ENCODE measurements around the gene HIF3A.
"Not testable (repeated sequence)": the region's sequence is repeated elsewhere in the genome, so short reads cannot be mapped to it uniquely, and the experiment has no call there.

The HIF3A gene

DNA sequence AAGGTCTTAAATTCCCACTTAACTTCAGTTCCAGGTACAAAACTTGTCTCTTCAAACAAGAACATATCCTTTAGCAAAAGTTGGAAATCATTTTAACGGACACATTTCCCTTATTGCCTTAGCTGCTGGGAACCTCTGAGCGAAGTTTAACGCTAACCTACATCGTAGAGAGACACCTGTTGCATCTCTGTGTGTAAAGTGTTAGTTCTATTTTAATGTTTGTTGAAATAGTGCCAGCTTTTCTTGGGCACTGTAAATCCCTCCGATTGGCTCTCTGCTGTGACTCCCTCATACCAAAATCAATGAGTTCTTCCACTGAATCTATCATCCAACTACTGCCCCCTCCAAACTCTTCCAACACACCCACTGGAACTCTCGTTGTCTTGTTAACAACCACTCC, 2.3 kb upstream of the HIF3A start:
- FAIRE-seq: no peak

DNA sequence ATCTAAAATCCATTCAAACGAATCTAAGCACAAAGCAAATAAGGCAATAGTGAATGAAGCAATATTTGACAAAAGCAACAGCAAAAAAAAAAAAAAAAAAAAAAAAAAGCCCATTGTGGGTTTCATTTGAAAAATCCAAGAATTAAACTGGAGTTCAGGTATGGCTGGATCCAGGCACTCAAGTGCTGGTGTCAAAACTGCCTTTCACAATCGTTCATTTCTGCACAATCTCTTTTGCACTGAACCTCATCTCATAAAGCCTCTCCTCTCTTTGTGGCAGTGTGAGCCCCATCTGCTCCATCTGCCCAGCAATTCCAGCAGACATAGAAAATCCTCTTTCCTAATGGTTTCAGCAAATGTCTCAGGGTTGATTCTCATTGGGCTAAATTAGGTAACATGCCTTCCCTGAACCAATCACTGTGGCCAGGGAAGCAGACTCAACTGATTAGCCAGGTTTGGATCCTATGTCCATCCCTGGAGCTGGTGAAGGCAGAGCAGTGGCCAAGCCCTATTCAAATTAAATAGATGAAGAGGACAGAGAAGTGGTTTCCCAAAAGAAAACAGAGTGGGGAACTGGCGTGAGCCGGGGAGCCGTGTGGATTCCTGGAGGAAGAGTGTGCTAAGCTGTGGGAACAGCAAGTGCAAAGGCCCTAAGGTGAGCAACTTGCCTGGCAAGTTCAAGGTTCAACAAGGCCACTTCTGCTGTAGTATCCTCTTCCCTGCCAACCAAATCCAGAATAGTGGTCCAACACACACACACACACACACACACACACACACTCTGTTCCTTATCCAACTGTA, 1.2 kb upstream of the HIF3A start:
- no peak for FAIRE-seq

DNA sequence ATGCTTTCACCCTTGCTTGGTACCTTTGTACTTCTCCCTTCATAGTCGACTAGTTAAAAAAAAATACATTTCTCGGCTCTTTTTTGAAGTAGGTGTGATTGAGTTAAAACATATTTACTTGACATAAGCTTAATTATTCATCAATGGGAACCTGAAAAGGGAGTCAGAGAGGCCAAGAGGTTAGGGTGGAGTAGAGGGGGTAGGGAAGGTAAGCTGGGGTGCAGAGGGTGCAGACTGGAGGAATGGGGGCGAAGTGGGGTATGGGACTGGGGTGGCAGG, 701 bp upstream of the HIF3A start:
- no peak for FAIRE-seq

DNA sequence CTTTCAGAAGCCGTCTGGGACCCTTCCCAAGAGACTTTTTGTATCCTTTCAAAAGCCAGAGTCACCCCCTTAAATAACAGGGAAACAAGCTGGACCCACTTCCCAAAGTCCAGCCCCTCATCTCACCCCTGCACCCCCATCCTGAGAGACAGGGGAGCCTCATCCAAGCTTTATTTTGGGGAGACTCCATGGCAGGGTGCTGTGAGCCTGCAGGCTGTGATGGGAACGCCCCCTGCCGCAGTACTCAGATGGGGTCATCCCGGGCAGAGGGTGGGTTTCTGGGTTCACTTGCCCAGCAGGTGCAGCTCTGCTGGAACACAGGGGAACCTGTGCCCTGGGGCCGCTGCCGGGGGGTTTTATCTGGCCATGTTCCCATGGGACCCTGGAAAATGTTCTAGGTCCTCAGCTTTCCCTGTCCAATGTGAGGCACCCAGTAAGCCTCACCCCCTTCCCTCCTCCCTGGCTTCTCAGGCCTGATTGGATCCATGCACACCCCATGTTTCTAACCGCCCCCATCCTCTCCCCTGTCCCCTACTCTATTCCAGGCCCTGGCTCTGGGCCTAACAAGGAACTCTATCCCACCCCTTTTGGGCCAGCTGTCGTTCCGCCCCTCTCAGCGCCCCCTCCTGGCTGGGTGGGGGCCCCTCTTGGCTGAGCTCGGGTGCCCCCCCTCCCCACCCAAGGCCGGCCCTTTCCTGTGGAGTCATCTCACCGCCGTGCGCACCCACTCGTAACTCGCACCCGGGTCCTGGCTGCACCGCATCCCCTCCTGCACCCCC, 1.0 kb downstream of the HIF3A start:
- no peak for FAIRE-seq

GRCh38 chr19:46298479-46299003, 1.7 kb downstream of the HIF3A start:
- FAIRE-seq: no peak

GRCh38 chr19:46299004-46299509, 2.2 kb downstream of the HIF3A start:
- FAIRE-seq: peak; percentile 60

- FAIRE-seq: no peak
Observed at GRCh38 chr19:46299695-46300094, 2.9 kb downstream of the HIF3A start.

DNA sequence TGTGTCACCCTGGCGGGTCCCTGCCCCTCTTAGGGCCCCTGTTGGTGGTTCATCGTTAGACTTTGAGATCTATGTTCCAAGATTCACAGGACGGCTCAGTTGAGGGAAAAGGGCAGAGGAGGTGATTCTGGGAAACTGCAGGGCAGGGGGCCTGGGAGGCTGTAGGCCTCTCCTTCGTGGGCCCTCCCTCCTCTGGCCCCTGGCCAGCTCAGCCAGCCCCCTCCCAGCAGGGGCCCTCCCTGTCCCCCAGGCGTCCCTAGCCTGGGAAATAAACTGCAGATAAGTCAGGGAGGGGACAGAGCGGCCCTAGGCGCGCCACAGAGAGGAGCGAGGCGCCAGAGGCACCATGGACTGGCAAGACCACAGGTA, 6.5 kb downstream of the HIF3A start:
- no peak for FAIRE-seq

DNA sequence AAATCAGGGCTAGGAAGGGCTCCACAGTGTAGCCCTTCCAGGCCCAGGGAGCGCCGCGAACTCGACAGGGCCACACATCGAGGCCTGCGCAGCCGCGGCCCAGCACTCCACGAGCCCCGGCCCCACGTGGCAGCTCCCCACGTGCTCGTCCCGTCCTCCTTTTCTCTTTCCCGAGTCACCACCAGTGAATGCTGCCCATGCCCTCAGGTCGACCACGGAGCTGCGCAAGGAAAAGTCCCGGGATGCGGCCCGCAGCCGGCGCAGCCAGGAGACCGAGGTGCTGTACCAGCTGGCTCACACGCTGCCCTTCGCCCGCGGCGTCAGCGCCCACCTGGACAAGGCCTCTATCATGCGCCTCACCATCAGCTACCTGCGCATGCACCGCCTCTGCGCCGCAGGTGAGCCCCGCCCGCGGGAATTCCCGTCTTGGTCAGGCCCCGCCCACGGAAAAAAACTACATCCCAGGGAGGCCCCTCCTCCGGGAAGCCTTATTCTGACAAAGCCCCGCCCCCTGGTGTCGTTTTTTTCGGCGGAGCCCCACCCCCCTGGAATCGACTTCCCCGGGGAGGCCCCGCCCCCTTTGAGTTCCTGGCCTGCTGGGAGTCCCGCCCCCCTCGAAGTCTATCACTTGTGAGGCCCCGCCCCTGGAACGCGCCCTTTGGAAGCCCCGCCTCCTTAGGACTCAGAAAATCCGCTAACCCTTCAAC, 7.0 kb downstream of the HIF3A start:
- FAIRE-seq: no peak

DNA sequence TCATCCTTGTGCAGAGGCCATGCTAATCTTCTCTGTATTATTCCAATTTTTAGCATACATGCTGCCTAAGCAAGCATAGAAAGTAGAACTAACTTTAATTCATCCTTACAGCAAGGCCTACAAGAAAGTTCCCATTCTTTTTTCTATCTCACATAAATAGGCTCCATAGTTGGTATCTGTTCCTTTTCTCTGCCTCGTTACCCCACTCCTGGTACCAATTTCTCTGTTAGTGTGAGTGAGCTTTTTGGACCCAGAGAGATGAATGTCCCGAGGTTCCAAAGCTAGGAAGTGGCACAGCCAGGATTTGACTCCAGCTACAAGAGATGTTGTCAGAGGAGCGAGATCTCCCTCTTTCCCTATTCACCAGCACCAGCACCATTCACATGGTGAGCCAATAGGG, 9.7 kb downstream of the HIF3A start:
- no peak for FAIRE-seq

DNA sequence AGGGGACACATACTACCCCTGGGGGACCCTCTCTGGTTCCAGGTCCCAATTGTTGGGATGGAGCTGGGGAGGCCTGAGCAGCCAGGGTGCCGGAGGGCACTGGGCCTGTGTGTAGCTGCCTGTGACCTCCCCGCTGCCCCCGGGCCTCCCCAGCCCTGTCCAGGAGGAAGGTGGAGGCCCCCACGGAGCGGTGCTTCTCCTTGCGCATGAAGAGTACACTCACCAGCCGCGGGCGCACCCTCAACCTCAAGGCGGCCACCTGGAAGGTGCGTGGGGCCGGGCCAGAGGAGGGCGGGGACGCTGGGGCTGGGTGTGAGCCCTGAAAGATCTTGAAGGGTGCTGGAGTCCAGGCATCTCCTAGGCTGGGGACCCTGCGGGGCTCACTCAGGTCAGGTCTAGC, 11.7 kb downstream of the HIF3A start:
- FAIRE-seq: no peak

- FAIRE-seq: no peak
Observed at GRCh38 chr19:46309056-46309455, 12.2 kb downstream of the HIF3A start.

DNA sequence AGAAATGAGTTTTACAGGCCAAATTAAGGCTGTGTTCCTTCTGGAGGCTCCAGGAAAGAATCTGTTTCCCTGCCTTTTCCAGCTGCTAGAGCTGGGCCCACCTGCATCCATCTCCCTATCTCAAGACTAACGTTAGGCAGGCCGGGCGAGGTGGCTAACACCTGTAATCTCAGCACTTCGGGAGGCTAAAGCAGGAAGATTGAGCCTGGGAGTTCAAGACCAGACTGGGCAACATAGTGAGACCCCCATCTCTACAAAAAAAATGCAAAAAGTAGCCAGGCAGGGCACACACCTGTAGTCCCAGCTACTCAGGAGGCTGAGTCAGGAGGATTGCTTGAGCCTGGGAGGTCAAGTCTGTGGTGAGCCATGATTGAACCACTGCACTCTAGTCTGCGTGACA, 14.6 kb downstream of the HIF3A start:
- FAIRE-seq: no peak

- peak; percentile 93 for FAIRE-seq
Observed at GRCh38 chr19:46313540-46314469, 17.0 kb downstream of the HIF3A start.

GRCh38 chr19:46317339-46317738, 20.5 kb downstream of the HIF3A start:
- no peak for FAIRE-seq

DNA sequence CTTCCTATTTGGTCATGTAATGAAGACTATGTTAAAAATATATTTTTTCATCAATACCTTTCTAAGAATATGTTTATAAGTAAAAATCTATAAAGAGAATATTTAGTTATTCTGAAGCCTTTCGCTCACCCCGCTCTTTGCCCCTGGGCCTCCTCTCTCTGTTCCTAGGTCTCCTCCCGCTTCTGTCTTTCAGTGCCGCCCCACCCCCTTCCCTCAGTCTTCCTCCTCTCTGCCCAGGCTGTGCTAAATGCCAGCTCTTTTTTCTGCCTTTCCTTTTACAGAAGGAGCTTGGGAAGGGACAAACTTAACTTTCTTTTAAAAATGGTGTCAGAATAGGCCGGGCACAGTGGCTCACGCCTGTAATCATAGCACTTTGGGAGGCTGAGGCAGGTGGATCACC, 22.8 kb downstream of the HIF3A start:
- FAIRE-seq: no peak

GRCh38 chr19:46320559-46320958, 23.7 kb downstream of the HIF3A start:
- FAIRE-seq: no peak

- FAIRE-seq: no peak
Observed at GRCh38 chr19:46321653-46322052, 24.8 kb downstream of the HIF3A start.

DNA sequence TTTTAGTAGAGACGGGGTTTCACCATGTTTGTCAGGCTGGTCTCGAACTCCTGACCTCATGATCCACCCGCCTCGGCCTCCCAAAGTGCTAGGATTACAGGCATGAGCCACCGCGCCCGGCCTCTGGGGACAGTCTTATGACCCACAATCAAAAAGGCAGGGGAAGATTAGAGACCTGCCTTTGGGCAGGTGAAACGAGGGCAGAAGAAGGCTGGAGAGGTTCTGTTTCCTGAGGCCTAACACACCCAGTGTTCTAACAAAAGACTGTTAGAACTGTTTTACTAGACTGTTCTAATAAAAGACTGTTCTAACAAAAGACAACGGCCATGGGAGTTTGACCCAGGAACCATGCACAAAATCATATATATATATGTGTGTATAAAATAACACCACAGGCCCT, 26.4 kb downstream of the HIF3A start:
- FAIRE-seq: not testable (repeated sequence)

DNA sequence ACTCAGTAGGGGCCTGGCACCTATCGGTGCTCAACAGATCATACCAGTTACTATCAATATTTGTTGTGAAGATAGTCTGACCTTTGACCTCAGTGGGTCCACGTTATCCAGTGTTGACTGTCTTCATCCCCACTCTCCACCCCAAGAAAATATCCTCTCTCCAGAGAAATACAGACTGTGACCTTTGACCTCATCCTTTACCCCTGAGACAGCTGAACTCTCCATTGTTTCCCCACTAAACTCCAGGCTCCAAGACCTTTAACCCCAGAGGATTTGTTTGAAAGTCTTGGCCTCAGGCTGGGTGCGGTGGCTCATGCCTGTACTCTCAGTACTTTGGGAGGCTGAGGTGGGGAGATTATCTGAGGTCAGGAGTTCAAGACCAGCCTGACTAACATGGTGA, 27.4 kb downstream of the HIF3A start:
- FAIRE-seq: no peak

DNA sequence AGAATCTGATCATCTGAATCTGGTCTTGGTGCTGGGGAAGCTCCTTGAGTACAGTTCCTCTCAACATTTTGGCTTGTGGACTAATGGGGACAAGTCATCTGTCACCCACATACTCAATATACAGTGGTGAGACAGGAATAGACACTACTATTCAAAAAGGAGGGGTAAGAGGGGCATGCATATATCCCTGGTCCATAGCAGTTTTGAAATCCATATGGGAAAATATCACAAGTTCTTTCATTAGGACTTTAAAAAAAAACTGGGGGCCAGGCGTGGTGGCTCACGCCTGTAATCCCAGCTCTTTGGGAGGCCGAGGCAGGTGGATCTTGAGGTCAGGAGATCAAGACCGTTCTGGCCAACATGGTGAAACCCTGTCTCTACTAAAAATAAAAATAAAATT, 29.8 kb downstream of the HIF3A start:
- FAIRE-seq: no peak

- no peak for FAIRE-seq
Observed at GRCh38 chr19:46328079-46328478, 31.2 kb downstream of the HIF3A start.
